CD4-positive, alpha-beta T cell treated with Interleukin-17A for 4 hours (primary cell): ENCODE results near the gene MEF2C.
"Not testable (repeated sequence)": the region's sequence is repeated elsewhere in the genome, so short reads cannot be mapped to it uniquely, and the experiment has no call there.

Source experiments
- DNase-seq: peaks from one replicate; pipeline ENCODE4 v3.0.0-alpha.2; 2020; ENCODE audit warnings: mixed read lengths

The MEF2C gene

GRCh38 chr5:88883059-88883835 is at the start of gene MEF2C:
Gene MEF2C (minus strand): TSS chr5:88883184. CDS start chr5:88823788, 59,396 bp downstream.
- DNase-seq: no peak

- no peak for DNase-seq
These were observed 49.6 kb upstream of the MEF2C start for GRCh38 chr5:88932541-88932940.

- no peak for DNase-seq
These were observed 47.4 kb upstream of the MEF2C start for GRCh38 chr5:88930335-88930734.

GRCh38 chr5:88929385-88929784 is 46.4 kb upstream of the MEF2C start:
- no peak for DNase-seq

- no peak for DNase-seq
These were observed 43.8 kb upstream of the MEF2C start for GRCh38 chr5:88926774-88927173.

- no peak for DNase-seq
These were observed 42.9 kb upstream of the MEF2C start for GRCh38 chr5:88925692-88926490.

- DNase-seq: no peak
These were observed 41.3 kb upstream of the MEF2C start for GRCh38 chr5:88924330-88924657.

GRCh38 chr5:88923623-88924329 is 40.8 kb upstream of the MEF2C start:
- no peak for DNase-seq

- DNase-seq: not testable (repeated sequence)
These were observed 29.8 kb upstream of the MEF2C start for GRCh38 chr5:88912743-88913142.

- DNase-seq: not testable (repeated sequence)
These were observed 28.1 kb upstream of the MEF2C start for GRCh38 chr5:88911059-88911572.

- not testable (repeated sequence) for DNase-seq
These were observed 21.5 kb upstream of the MEF2C start for GRCh38 chr5:88904478-88904877.

GRCh38 chr5:88903966-88904365 is 21.0 kb upstream of the MEF2C start:
- DNase-seq: not testable (repeated sequence)

GRCh38 chr5:88901077-88901476 is 18.1 kb upstream of the MEF2C start:
- DNase-seq: not testable (repeated sequence)

- DNase-seq: no peak
These were observed 16.2 kb upstream of the MEF2C start for GRCh38 chr5:88899096-88899737.

- DNase-seq: no peak
These were observed 14.8 kb upstream of the MEF2C start for GRCh38 chr5:88897748-88898147.

- DNase-seq: no peak
These were observed 12.9 kb upstream of the MEF2C start for GRCh38 chr5:88895681-88896501.

- DNase-seq: no peak
These were observed 9.7 kb upstream of the MEF2C start for GRCh38 chr5:88892669-88893068.

GRCh38 chr5:88890070-88890781 is 7.2 kb upstream of the MEF2C start:
- no peak for DNase-seq

GRCh38 chr5:88889189-88890069 is 6.4 kb upstream of the MEF2C start:
- DNase-seq: no peak

- DNase-seq: no peak
These were observed 5.8 kb upstream of the MEF2C start for GRCh38 chr5:88888848-88889188.
